ENCODE data around the gene CELSR1. TPM values are rescaled to one million over a fixed set of nuclear protein-coding genes. Genes with fewer than 3 reads are reported as not detected.
A peak's percentile ranks its signal among the peaks of the same experiment; 100 is the strongest.

Gene CELSR1
- total RNA-seq, 1 experiment from 2014 or later: 22.6 TPM

GRCh38 chr22:46587061-46587460, 49.6 kb upstream of the CELSR1 start:
- Histone ChIP-seq H2BK5ac (ENCODE audit: insufficient read length, low read length) (no peak overlapping the region), H3K23me2 (ENCODE audit: insufficient read length, low read depth, low read length, poor library complexity, severe bottlenecking) (no peaks in the 10 kb centered on the region), H2BK12ac (ENCODE audit: insufficient read length, low read depth, low read length) (no peak overlapping the region), H4K91ac (ENCODE audit: insufficient read length, low read depth, low read length) (no peak overlapping the region), H3K4me1 (ENCODE audit: insufficient read depth, low read length) (no peaks in the 10 kb centered on the region; the same call in 1 of the 2 replicates), H4K5ac (ENCODE audit: insufficient read length, low read depth, low read length) (no peak overlapping the region), H3K9ac (ENCODE audit: extremely low read depth, insufficient read length, low read length) (no peak overlapping the region), H3T11ph (ENCODE audit: low read length) (no peak overlapping the region), H3K4me2 (ENCODE audit: insufficient read depth, insufficient read length, low read length) (no peak overlapping the region), H3K56ac (ENCODE audit: insufficient read length, low read depth, low read length) (no peak overlapping the region), H4K20me1 (ENCODE audit: control insufficient read depth, insufficient read depth, insufficient read length) (no peaks in the 10 kb centered on the region), H3K14ac (ENCODE audit: insufficient read depth, low read length) (no peak overlapping the region), H2AK5ac (ENCODE audit: insufficient read length, low read length) (no peak overlapping the region), H2AFZ (ENCODE audit: low read length) (no peak overlapping the region), H3K79me1 (ENCODE audit: insufficient read depth, low read depth, low read length, poor library complexity, severe bottlenecking) (no peaks in the 10 kb centered on the region), H3K27ac (ENCODE audit: insufficient read length, low read depth, low read length) (no peak overlapping the region), H3K4ac (ENCODE audit: low read depth, low read length) (no peak overlapping the region), H3K9me3 (ENCODE audit: control insufficient read depth, low read depth, low read length) (no peaks in the 10 kb centered on the region), H3K23ac (ENCODE audit: insufficient read length, low read depth, low read length) (no peak overlapping the region), H3K79me2 (ENCODE audit: insufficient read depth, low read length) (no peaks in the 10 kb centered on the region; the same call in 1 of the 2 replicates), H2BK120ac (ENCODE audit: low read depth, low read length, poor library complexity, severe bottlenecking) (no peak overlapping the region), H2BK20ac (ENCODE audit: low read depth, low read length, poor library complexity, severe bottlenecking) (no peak overlapping the region), H3K27me3 (ENCODE audit: insufficient read depth, low read length) (no peaks in the 10 kb centered on the region), H2BK15ac (ENCODE audit: low read depth, low read length) (no peak overlapping the region), H3K18ac (ENCODE audit: insufficient read length, low read depth, low read length) (no peak overlapping the region), H4K8ac (replicated peaks; ENCODE audit: insufficient read length, low read depth, low read length) (no peak overlapping the region)
- Mint-ChIP-seq H3K27ac (peak overlapping the region in 1 of 3 experiments; percentile 80; a peak in 2 of 7 replicates), H3K4me3 (no peak overlapping the region), H3K27me3 (ENCODE audit: low read depth) (peaks cover 10% of the 10 kb centered on the region), H3K9me3 (no peaks in the 10 kb centered on the region), H3K4me1 (peaks cover 31 to 59% of the 10 kb centered on the region in 2 experiments), H3K36me3 (ENCODE audit: insufficient read depth in 1 of 3, low read depth in 3 of 3) (no peaks in the 10 kb centered on the region)
- TF ChIP-seq, protein P1, sequence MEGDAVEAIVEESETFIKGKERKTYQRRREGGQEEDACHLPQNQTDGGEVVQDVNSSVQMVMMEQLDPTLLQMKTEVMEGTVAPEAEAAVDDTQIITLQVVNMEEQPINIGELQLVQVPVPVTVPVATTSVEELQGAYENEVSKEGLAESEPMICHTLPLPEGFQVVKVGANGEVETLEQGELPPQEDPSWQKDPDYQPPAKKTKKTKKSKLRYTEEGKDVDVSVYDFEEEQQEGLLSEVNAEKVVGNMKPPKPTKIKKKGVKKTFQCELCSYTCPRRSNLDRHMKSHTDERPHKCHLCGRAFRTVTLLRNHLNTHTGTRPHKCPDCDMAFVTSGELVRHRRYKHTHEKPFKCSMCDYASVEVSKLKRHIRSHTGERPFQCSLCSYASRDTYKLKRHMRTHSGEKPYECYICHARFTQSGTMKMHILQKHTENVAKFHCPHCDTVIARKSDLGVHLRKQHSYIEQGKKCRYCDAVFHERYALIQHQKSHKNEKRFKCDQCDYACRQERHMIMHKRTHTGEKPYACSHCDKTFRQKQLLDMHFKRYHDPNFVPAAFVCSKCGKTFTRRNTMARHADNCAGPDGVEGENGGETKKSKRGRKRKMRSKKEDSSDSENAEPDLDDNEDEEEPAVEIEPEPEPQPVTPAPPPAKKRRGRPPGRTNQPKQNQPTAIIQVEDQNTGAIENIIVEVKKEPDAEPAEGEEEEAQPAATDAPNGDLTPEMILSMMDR (conservative IDR thresholded peaks at IDR 0.05): no peak
- peak; percentile 20 for DNase-seq
- no CpG with 5 or more reads among the region's 9 CpGs for WGBS (ENCODE audit: extremely low coverage, insufficient read length, low lambda C conversion rate)

All from H9 (cell line).